ENCODE measurements around the gene ZNF649.
"Not testable (repeated sequence)": the region's sequence is repeated elsewhere in the genome, so short reads cannot be mapped to it uniquely, and the experiment has no call there.

DNA sequence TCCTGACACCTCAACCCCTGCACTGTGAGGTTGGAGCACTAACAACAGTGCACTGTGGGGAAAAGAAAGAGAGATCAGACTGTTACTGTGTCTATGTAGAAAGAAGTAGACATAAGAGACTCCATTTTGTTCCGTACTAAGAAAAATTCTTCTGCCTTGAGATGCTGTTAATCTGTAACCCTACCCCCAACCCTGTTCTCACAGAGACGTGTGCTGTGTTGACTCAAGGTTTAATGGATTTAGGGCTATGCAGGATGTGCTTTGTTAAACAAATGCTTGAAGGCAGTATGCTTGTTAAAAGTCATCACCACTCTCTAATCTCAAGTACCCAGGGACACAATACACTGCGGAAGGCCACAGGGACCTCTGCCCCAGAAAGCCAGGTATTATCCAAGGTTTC lies 822 bp upstream of the ZNF649 start:
- TF ChIP-seq, protein P1, sequence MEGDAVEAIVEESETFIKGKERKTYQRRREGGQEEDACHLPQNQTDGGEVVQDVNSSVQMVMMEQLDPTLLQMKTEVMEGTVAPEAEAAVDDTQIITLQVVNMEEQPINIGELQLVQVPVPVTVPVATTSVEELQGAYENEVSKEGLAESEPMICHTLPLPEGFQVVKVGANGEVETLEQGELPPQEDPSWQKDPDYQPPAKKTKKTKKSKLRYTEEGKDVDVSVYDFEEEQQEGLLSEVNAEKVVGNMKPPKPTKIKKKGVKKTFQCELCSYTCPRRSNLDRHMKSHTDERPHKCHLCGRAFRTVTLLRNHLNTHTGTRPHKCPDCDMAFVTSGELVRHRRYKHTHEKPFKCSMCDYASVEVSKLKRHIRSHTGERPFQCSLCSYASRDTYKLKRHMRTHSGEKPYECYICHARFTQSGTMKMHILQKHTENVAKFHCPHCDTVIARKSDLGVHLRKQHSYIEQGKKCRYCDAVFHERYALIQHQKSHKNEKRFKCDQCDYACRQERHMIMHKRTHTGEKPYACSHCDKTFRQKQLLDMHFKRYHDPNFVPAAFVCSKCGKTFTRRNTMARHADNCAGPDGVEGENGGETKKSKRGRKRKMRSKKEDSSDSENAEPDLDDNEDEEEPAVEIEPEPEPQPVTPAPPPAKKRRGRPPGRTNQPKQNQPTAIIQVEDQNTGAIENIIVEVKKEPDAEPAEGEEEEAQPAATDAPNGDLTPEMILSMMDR (IDR thresholded peaks at IDR 0.05; ENCODE audit: low read depth, low read length): not testable (repeated sequence)
- TF ChIP-seq POLR2A (IDR thresholded peaks at IDR 0.05; ENCODE audit: extremely low read depth, insufficient read length); MYC (IDR thresholded peaks at IDR 0.05; ENCODE audit: low read depth, low read length): not testable (repeated sequence)
- TF ChIP-seq, protein P2, sequence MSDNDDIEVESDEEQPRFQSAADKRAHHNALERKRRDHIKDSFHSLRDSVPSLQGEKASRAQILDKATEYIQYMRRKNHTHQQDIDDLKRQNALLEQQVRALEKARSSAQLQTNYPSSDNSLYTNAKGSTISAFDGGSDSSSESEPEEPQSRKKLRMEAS (IDR thresholded peaks at IDR 0.05; ENCODE audit: low read depth, low read length): not testable (repeated sequence)

Data from NB4 (cell line).